Brain microvascular endothelial cell (primary cell): ENCODE results near the gene CDH6.

Experiments used
- DNase-seq: peaks from one replicate; pipeline ENCODE4 v3.0.0-alpha.2; 2020
- H3K27ac ChIP-seq: fragments of 250-450 bp; sonication (Bioruptor Pico); 2 replicates; pipeline ENCODE4 v1.5.1; 2020; ENCODE audit warnings: mild to moderate bottlenecking, moderate library complexity
- H3K27me3 ChIP-seq: fragments of 250-450 bp; sonication (Bioruptor Pico); replicated peaks from 2 replicates; pipeline ENCODE4 v1.5.1; 2020; ENCODE audit warnings: mild to moderate bottlenecking
- H3K36me3 ChIP-seq: fragments of 250-450 bp; sonication (Bioruptor Pico); replicated peaks from 2 replicates; pipeline ENCODE4 v1.5.1; 2020; ENCODE audit warnings: mild to moderate bottlenecking
- H3K4me3 ChIP-seq: 2 replicates; pipeline ENCODE4 v1.5.1; 2011; ENCODE audit warnings: low read depth, mild to moderate bottlenecking, control low read depth, low read length, moderate library complexity
- in situ Hi-C: cut with HindIII; loops from 2 replicates; pipeline ENCODE4 v1.10.0; 2017; ENCODE audit warnings: low sequenced_read_pairs, low pct_ligation_motif_present
- TF ChIP-seq, protein P1 (sequence below): IDR thresholded peaks from 2 replicates; pipeline ENCODE4 v1.5.1; 2011; ENCODE audit warnings: low read depth, mild to moderate bottlenecking, moderate library complexity, low read length, control low read depth, inconsistent platforms; ENCODE audit errors: missing control alignments

CDH6 gene

DNA sequence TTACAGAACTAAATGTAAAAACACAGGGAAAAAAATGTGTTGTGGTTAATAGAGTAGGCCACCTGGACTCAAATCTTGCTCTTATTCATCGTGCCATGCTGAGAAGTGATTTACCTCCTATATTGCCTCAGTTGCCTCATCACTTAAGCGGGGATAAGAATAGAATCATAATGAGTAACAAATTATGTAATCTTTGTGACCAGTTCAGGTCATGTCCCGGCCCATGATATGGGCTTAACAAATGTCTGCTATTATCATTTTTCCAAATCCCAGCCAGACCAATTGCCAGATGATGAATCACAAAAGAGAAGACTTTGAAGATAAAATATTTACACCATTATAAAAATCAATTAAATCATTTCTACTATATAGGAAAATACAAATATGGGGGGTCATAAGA lies 89.8 kb downstream of the CDH6 start:
- TF ChIP-seq, protein P1, sequence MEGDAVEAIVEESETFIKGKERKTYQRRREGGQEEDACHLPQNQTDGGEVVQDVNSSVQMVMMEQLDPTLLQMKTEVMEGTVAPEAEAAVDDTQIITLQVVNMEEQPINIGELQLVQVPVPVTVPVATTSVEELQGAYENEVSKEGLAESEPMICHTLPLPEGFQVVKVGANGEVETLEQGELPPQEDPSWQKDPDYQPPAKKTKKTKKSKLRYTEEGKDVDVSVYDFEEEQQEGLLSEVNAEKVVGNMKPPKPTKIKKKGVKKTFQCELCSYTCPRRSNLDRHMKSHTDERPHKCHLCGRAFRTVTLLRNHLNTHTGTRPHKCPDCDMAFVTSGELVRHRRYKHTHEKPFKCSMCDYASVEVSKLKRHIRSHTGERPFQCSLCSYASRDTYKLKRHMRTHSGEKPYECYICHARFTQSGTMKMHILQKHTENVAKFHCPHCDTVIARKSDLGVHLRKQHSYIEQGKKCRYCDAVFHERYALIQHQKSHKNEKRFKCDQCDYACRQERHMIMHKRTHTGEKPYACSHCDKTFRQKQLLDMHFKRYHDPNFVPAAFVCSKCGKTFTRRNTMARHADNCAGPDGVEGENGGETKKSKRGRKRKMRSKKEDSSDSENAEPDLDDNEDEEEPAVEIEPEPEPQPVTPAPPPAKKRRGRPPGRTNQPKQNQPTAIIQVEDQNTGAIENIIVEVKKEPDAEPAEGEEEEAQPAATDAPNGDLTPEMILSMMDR = no peak
- in situ Hi-C loops = no loop called here

DNA sequence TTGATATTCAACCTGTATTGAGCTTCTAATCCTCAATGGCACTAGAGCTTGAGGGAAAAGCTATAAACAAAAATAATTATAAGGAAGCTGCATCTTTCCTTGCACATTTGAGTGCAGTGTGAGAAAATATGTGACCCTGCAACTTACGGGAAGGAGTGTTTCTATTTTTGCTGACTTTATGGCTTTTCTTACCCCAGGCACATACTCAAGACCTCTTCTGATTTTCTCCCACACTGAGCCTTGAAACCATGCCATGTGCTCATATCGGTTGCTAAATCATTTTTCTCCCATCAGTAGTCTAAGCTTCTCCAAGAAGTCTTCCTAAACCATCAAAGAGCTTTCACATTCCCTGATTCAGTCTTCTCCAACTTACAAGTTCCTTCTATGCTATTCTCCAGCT lies 91.5 kb downstream of the CDH6 start:
- TF ChIP-seq, protein P1 = no peak
- DNase-seq = no peak
- Histone ChIP-seq H3K27ac (no peak overlapping the region), H3K4me3 (no peak overlapping the region), H3K27me3 (no peaks in the 10 kb centered on the region), H3K36me3 (no peaks in the 10 kb centered on the region)
- in situ Hi-C loops = no loop called here

More for the DNA sequence above, 89.8 kb downstream of the CDH6 start:
- Histone ChIP-seq H3K27me3 (no peaks in the 10 kb centered on the region), H3K4me3 (no peak overlapping the region), H3K36me3 (no peaks in the 10 kb centered on the region), H3K27ac (peak overlapping the region; percentile 11)
- DNase-seq = peak; percentile 24

DNA sequence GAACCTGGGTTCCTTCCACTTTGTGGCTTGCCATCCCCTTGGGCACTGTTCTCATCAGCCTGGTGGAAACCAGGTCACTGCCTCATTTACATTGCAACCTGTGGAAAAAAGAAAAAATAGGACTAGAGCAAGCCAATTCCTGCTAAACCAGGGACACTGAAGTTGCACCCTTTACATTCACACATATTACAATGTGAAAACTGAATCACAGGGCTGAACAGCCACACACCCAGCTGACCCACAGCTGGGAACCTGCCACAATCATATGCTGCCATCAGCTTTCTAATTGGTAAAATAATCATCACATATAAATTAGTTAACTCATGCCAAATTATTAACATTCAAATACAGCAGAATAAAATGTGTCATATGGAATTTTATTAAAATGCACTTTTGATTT lies 94.5 kb downstream of the CDH6 start:
- in situ Hi-C loops = no loop called here
- Histone ChIP-seq H3K27me3 (no peaks in the 10 kb centered on the region), H3K4me3 (no peak overlapping the region), H3K36me3 (no peaks in the 10 kb centered on the region), H3K27ac (no peak overlapping the region)
- TF ChIP-seq, protein P1 = no peak
- DNase-seq = no peak

DNA sequence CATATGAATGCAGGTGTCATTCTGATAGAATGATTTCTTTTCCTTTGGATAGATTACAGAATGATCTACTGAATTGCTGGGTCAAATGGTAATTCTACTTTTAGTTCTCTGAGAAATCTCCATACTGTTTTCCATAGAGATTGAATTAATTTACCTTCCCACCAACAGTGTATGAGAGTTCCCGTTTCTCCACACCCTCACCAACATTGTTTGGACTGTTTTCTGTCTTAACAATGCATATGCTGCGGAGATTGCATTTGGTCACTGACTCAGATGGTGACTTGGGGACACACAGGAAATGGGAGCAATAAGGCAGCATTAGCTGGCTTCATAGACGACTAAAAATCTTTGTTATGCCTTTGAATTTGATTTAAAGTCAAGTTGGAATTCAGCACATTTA lies 95.9 kb downstream of the CDH6 start:
- Histone ChIP-seq H3K27me3 (no peaks in the 10 kb centered on the region), H3K4me3 (no peak overlapping the region), H3K36me3 (no peaks in the 10 kb centered on the region), H3K27ac (no peak overlapping the region)
- no peak for DNase-seq
- in situ Hi-C loops = no loop called here
- TF ChIP-seq, protein P1 = no peak

DNA sequence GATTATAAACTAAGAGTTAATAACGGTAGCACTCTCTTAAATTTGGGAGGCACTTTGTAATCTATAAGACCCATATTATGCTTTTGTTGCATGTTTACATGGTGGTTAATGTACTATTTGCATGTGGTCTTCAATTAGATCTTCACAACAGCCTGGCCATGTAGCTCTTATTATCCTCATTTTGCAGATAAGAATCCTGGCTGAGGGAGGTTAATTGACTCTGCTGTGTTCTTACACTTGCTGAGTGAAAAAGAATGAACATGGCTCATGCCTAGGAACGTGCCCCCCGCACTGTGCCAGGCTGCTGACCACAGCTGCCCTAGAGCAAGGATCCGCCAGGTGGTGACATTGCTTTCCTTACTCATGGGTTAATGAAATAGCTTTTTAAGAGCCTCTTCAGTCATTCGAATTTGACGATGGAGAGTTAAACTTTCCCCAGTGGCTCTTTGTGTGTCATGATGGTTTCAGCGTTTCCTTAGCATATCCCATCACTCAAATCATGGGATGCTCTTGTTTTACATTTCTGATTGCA lies 97.9 kb downstream of the CDH6 start:
- TF ChIP-seq, protein P1 = no peak
- H3K27ac ChIP-seq = no peak overlapping the region
- H3K27me3 ChIP-seq = no peaks in the 10 kb centered on the region
- no peak overlapping the region for H3K4me3 ChIP-seq
- no peak for DNase-seq
- H3K36me3 ChIP-seq = no peaks in the 10 kb centered on the region
- in situ Hi-C loops = no loop called here

DNA sequence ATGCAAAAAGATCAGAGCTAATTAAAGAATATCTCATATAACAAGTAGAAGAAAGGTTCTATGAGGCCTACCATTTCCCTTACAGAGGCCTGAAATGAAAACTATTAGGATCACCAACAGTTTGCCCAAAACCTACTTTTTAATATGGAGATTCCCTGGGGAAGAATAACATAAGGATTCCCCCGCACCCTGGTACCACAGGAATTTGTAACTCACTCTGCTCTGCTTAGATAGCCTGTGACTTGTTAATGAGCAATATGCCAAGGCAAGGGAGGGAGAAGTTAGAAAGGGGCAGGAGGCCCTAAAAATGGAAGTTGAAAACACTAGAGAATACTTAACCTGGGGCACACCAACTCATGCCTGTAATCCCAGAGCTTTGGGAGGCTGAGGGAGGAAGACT lies 107.0 kb downstream of the CDH6 start:
- H3K27me3 ChIP-seq = no peaks in the 10 kb centered on the region
- in situ Hi-C loops = no loop called here
- H3K27ac ChIP-seq = no peak overlapping the region
- TF ChIP-seq, protein P1 = no peak
- peaks cover 45% of the 10 kb centered on the region for H3K36me3 ChIP-seq
- no peak for DNase-seq
- no peak overlapping the region for H3K4me3 ChIP-seq
